Osteoblast (primary cell): ENCODE measurements around the gene TEX14. TPM values are rescaled to one million over a fixed set of nuclear protein-coding genes. Genes with fewer than 3 reads are reported as not detected.

Source experiments
- DNase-seq: peaks from one replicate; pipeline ENCODE4 v3.0.0; 2011; ENCODE audit warnings: low spot score, mixed read lengths; ENCODE audit not compliant: insufficient read length; ENCODE audit errors: missing footprints
- H2AFZ ChIP-seq: 2 replicates; pipeline ENCODE4 v1.6.0; 2011; ENCODE audit warnings: mild to moderate bottlenecking, low read length
- H3K27ac ChIP-seq: 2 replicates; pipeline ENCODE4 v1.5.1; 2011; ENCODE audit warnings: mild to moderate bottlenecking, low read depth, low read length, moderate library complexity
- H3K27me3 ChIP-seq: 2 replicates; pipeline ENCODE4 v1.6.0; 2012; ENCODE audit warnings: mild to moderate bottlenecking, control low read depth, inconsistent platforms, low read length, moderate library complexity; ENCODE audit not compliant: insufficient read depth
- H3K36me3 ChIP-seq: 2 replicates; pipeline ENCODE4 v1.5.1; 2011; ENCODE audit warnings: mild to moderate bottlenecking, low read length, control low read depth, moderate library complexity; ENCODE audit not compliant: insufficient read depth
- H3K4me1 ChIP-seq: 2 replicates; pipeline ENCODE4 v1.5.1; 2011; ENCODE audit warnings: mild to moderate bottlenecking, low read length, control low read depth, moderate library complexity; ENCODE audit not compliant: insufficient read depth
- H3K4me2 ChIP-seq: 2 replicates; pipeline ENCODE4 v1.6.0; 2011; ENCODE audit warnings: mild to moderate bottlenecking, low read length; ENCODE audit not compliant: insufficient read depth
- H3K4me3 ChIP-seq: fragments of 200-600 bp; sonication (generic); 3 replicates; pipeline ENCODE4 v1.5.1; 2012; ENCODE audit warnings: mild to moderate bottlenecking, low read length, inconsistent platforms; ENCODE audit not compliant: insufficient read depth
- H3K79me2 ChIP-seq: 2 replicates; pipeline ENCODE4 v1.6.0; 2012; ENCODE audit warnings: mild to moderate bottlenecking, low read length, control low read depth, inconsistent platforms; ENCODE audit not compliant: insufficient read depth
- H3K9me3 ChIP-seq: 2 replicates; pipeline ENCODE4 v1.5.1; 2011; ENCODE audit warnings: low read depth, low read length, control low read depth
- H4K20me1 ChIP-seq: 2 replicates; pipeline ENCODE4 v1.6.0; 2012; ENCODE audit warnings: mild to moderate bottlenecking, low read length, control low read depth; ENCODE audit not compliant: insufficient read depth
- CTCF ChIP-seq: IDR thresholded peaks from 2 replicates; pipeline ENCODE4 v1.5.1; 2011; ENCODE audit warnings: mild to moderate bottlenecking, low read depth, low read length, moderate library complexity; ENCODE audit errors: extremely low read depth
- total RNA-seq: library from RNA; depleted of rRNA; stranded (reverse); fragments of >200 nt; gene quantifications from 2 replicates; pipeline ENCODE4 v1.2.3, GENCODE V29; 2012

TEX14 gene
- total RNA-seq, 1 donor: under 0.01 TPM

DNA sequence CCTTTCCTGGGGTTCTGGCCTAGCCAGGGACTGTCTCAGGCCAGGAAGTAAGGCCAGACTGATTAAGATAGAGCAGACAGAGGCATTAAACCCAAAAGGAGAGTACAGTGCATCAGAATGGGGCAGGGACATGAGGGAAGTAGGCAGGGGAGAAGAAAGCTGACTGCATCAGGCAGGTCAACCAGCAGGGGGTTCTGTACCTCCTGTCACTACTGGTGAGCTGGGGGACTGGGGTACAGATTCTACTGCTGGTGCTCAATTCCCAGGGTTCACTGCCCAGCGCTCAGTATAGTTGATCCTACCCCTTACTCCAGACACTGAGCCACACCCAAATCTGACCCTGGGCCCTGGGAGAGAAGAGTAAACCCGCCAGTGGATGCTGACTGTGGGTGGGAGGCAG lies 164.5 kb downstream of the TEX14 start:
- Histone ChIP-seq H3K36me3 (no peaks in the 10 kb centered on the region), H3K79me2 (no peaks in the 10 kb centered on the region), H3K27me3 (peaks cover 6% of the 10 kb centered on the region), H3K4me1 (peaks cover 38% of the 10 kb centered on the region), H4K20me1 (no peaks in the 10 kb centered on the region), H3K4me2 (no peak overlapping the region), H3K27ac (no peak overlapping the region), H2AFZ (no peak overlapping the region), H3K9me3 (no peaks in the 10 kb centered on the region), H3K4me3 (no peak overlapping the region)
- TF ChIP-seq CTCF: peak; percentile 39
- DNase-seq: no peak

DNA sequence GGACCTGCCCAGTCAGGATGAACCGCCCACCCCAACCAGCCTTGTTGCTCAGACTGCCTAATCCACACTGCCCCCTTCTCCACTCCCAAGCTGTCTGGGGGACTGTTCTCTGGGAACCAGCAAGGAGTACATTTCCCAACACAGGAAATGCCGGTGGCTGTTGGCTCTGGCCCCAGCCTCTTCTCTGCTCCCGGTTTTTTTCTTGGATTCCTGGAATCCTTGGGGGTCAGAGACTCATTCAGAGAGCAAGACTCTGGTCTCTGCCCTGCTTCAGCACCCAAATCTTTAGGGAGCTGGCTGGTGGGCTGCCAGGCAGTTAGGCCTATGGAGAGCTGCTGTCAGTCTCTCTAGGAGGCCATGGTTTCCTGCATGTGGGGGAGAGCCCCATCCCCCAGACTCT lies 166.6 kb downstream of the TEX14 start:
- peaks cover 36% of the 10 kb centered on the region for H3K4me1 ChIP-seq
- peak overlapping the region; percentile 19 for H3K27ac ChIP-seq
- H3K36me3 ChIP-seq: no peaks in the 10 kb centered on the region
- no peaks in the 10 kb centered on the region for H4K20me1 ChIP-seq
- H3K79me2 ChIP-seq: no peaks in the 10 kb centered on the region
- no peaks in the 10 kb centered on the region for H3K27me3 ChIP-seq
- DNase-seq: peak; percentile 94
- peak overlapping the region; percentile 21 for H3K4me3 ChIP-seq
- H3K4me2 ChIP-seq: peak overlapping the region; percentile 54
- no peaks in the 10 kb centered on the region for H3K9me3 ChIP-seq
- no peak for TF ChIP-seq CTCF
- H2AFZ ChIP-seq: peak overlapping the region; percentile 5

DNA sequence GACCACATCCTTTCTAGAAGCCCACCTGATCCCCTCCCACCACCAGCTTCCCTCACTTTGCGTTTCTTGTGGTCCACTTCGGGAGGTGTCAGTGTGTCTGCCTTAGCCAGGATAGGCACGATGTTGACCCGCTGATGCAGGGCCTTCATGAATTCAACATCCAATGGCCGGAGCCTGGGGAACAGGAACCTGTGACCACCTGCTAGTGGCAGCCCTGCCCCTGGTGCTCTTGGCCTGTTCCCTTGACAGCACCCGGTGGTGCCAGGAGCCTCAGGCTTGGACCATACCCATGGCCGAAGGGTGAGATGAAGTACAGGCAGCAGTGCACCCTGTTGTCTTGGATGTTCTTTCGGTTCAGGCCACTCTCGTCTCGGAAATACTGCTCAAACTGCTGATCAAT lies 170.2 kb downstream of the TEX14 start:
- DNase-seq: no peak
- H3K9me3 ChIP-seq: no peaks in the 10 kb centered on the region
- no peaks in the 10 kb centered on the region for H3K79me2 ChIP-seq
- H3K4me2 ChIP-seq: no peak overlapping the region
- H3K27me3 ChIP-seq: no peaks in the 10 kb centered on the region
- no peaks in the 10 kb centered on the region for H3K36me3 ChIP-seq
- no peaks in the 10 kb centered on the region for H4K20me1 ChIP-seq
- no peak for TF ChIP-seq CTCF
- peaks cover 28% of the 10 kb centered on the region for H3K4me1 ChIP-seq
- H3K4me3 ChIP-seq: no peak overlapping the region
- H3K27ac ChIP-seq: no peak overlapping the region
- no peak overlapping the region for H2AFZ ChIP-seq

GRCh38 chr17:58520843-58521430 lies 170.9 kb downstream of the TEX14 start:
- peak; percentile 81 for DNase-seq

More at GRCh38 chr17:58520843-58521430, 170.9 kb downstream of the TEX14 start:
- H3K36me3 ChIP-seq: no peaks in the 10 kb centered on the region
- peaks cover 24% of the 10 kb centered on the region for H3K4me1 ChIP-seq
- H2AFZ ChIP-seq: no peak overlapping the region
- no peaks in the 10 kb centered on the region for H3K9me3 ChIP-seq
- no peaks in the 10 kb centered on the region for H3K79me2 ChIP-seq
- no peak overlapping the region for H3K4me2 ChIP-seq
- no peaks in the 10 kb centered on the region for H3K27me3 ChIP-seq
- H3K4me3 ChIP-seq: no peak overlapping the region
- H4K20me1 ChIP-seq: no peaks in the 10 kb centered on the region
- peak; percentile 61 for TF ChIP-seq CTCF
- H3K27ac ChIP-seq: no peak overlapping the region
